ENCODE measurements around the gene REPS1. TPM values are rescaled to one million over a fixed set of nuclear protein-coding genes. Genes with fewer than 3 reads are reported as not detected.

Gene REPS1
- total RNA-seq, 2 donors from 2014 or later = 33.0 to 34.1 TPM

- no peak for TF ChIP-seq CTCF (conservative IDR thresholded peaks at IDR 0.05)
- Mint-ChIP-seq H3K9me3 (no peaks in the 10 kb centered on the region), H3K27ac (peak overlapping the region; percentile 83), H3K4me3 (peak overlapping the region; percentile 76), H3K27me3 (ENCODE audit: insufficient read depth) (peaks cover 29% of the 10 kb centered on the region), H3K4me1 (peaks cover 18% of the 10 kb centered on the region), H3K36me3 (ENCODE audit: low read depth) (no peaks in the 10 kb centered on the region)
- H3K27me3 ChIP-seq (ENCODE audit: control insufficient read depth, insufficient read depth, low read length, poor library complexity, severe bottlenecking) = peaks cover 17% of the 10 kb centered on the region
- no peak for DNase-seq
- H3K27ac ChIP-seq (ENCODE audit: low read depth, low read length) = no peak overlapping the region
- peaks cover 3% of the 10 kb centered on the region for H3K4me1 ChIP-seq (ENCODE audit: control insufficient read depth, insufficient read depth, low read length)
- H3K36me3 ChIP-seq (ENCODE audit: control insufficient read depth, insufficient read depth, low read length) = no peaks in the 10 kb centered on the region
- H3K4me3 ChIP-seq (ENCODE audit: low read length) = peak overlapping the region; percentile 94
- H3K9me3 ChIP-seq (ENCODE audit: control insufficient read depth, low read length) = peaks cover 6% of the 10 kb centered on the region
- 0 to 1% methylated on average over 14 to 35 of the region's 35 CpGs for WGBS, 2 experiments (ENCODE audit: insufficient coverage in 1 of 2, insufficient read length in 1 of 2)
- H3K9ac ChIP-seq (ENCODE audit: extremely low read depth, low read length, poor library complexity, severe bottlenecking) = peak overlapping the region; percentile 62
Observed at GRCh38 chr6:138987080-138987642, 892 bp downstream of the REPS1 start.

GRCh38 chr6:138986578-138986977, 1.5 kb downstream of the REPS1 start:
- H3K27me3 Mint-ChIP-seq (ENCODE audit: insufficient read depth) = peaks cover 24% of the 10 kb centered on the region
- Histone ChIP-seq H3K9ac (ENCODE audit: extremely low read depth, low read length, poor library complexity, severe bottlenecking) (peak overlapping the region; percentile 62), H3K27me3 (ENCODE audit: control insufficient read depth, insufficient read depth, low read length, poor library complexity, severe bottlenecking) (peaks cover 13% of the 10 kb centered on the region), H3K4me1 (ENCODE audit: control insufficient read depth, insufficient read depth, low read length) (peaks cover 3% of the 10 kb centered on the region), H3K9me3 (ENCODE audit: control insufficient read depth, low read length) (peaks cover 7% of the 10 kb centered on the region), H3K4me3 (ENCODE audit: low read length) (peak overlapping the region; percentile 94), H3K36me3 (ENCODE audit: control insufficient read depth, insufficient read depth, low read length) (no peaks in the 10 kb centered on the region), H3K27ac (ENCODE audit: low read depth, low read length) (no peak overlapping the region)
- no peak for DNase-seq
- no peaks in the 10 kb centered on the region for H3K9me3 Mint-ChIP-seq
- H3K36me3 Mint-ChIP-seq (ENCODE audit: low read depth) = no peaks in the 10 kb centered on the region
- peaks cover 18% of the 10 kb centered on the region for H3K4me1 Mint-ChIP-seq
- WGBS, 2 experiments (ENCODE audit: insufficient coverage in 1 of 2, insufficient read length in 1 of 2) = 7 to 19% methylated on average over 3 of the region's 3 CpGs
- H3K4me3 Mint-ChIP-seq = peak overlapping the region; percentile 76
- H3K27ac Mint-ChIP-seq = no peak overlapping the region
- TF ChIP-seq CTCF (conservative IDR thresholded peaks at IDR 0.05) = no peak

GRCh38 chr6:138981416-138981815, 6.6 kb downstream of the REPS1 start:
- peaks cover 10% of the 10 kb centered on the region for H3K4me1 Mint-ChIP-seq
- no peaks in the 10 kb centered on the region for H3K9me3 Mint-ChIP-seq
- no peaks in the 10 kb centered on the region for H3K4me1 ChIP-seq (ENCODE audit: control insufficient read depth, insufficient read depth, low read length)
- no peak overlapping the region for H3K27ac ChIP-seq (ENCODE audit: low read depth, low read length)
- H3K4me3 ChIP-seq (ENCODE audit: low read length) = no peak overlapping the region
- no peak overlapping the region for H3K4me3 Mint-ChIP-seq
- WGBS, 2 experiments (ENCODE audit: insufficient coverage in 1 of 2, insufficient read length in 1 of 2) = 93 to 100% methylated on average over 1 to 2 of the region's 2 CpGs
- H3K27me3 ChIP-seq (ENCODE audit: control insufficient read depth, insufficient read depth, low read length, poor library complexity, severe bottlenecking) = no peaks in the 10 kb centered on the region
- H3K9ac ChIP-seq (ENCODE audit: extremely low read depth, low read length, poor library complexity, severe bottlenecking) = no peak overlapping the region
- no peak for TF ChIP-seq CTCF (conservative IDR thresholded peaks at IDR 0.05)
- no peak for DNase-seq
- H3K36me3 ChIP-seq (ENCODE audit: control insufficient read depth, insufficient read depth, low read length) = no peaks in the 10 kb centered on the region
- H3K9me3 ChIP-seq (ENCODE audit: control insufficient read depth, low read length) = peaks cover 7% of the 10 kb centered on the region
- no peak overlapping the region for H3K27ac Mint-ChIP-seq
- H3K27me3 Mint-ChIP-seq (ENCODE audit: insufficient read depth) = no peaks in the 10 kb centered on the region
- no peaks in the 10 kb centered on the region for H3K36me3 Mint-ChIP-seq (ENCODE audit: low read depth)
